Type B pancreatic cell (in vitro differentiated cells): ENCODE measurements around the gene EVC. TPM values are rescaled to one million over a fixed set of nuclear protein-coding genes. Genes with fewer than 3 reads are reported as not detected.

Source experiments
- DNase-seq: peaks from one replicate; pipeline ENCODE4 v3.0.0; 2021; ENCODE audit warnings: mixed read lengths; ENCODE audit not compliant: unreplicated experiment; ENCODE audit errors: extremely low spot score
- H3K27ac Mint-ChIP-seq: 2 replicates; pipeline ENCODE4 v1.8.0; 2021; ENCODE audit warnings: mild to moderate bottlenecking, mixed read lengths
- H3K27me3 Mint-ChIP-seq: 2 replicates; pipeline ENCODE4 v1.8.0; 2021; ENCODE audit warnings: mixed read lengths
- H3K36me3 Mint-ChIP-seq: 2 replicates; pipeline ENCODE4 v1.8.0; 2021; ENCODE audit warnings: mixed read lengths
- H3K4me1 Mint-ChIP-seq: one replicate; pipeline ENCODE4 v1.8.0; 2021; ENCODE audit warnings: mixed read lengths; ENCODE audit not compliant: unreplicated experiment
- H3K4me3 Mint-ChIP-seq: 2 replicates; pipeline ENCODE4 v1.8.0; 2021; ENCODE audit warnings: mild to moderate bottlenecking, mixed read lengths
- H3K9me3 Mint-ChIP-seq: 2 replicates; pipeline ENCODE4 v1.8.0; 2021; ENCODE audit warnings: mixed read lengths
- total RNA-seq: library from RNA; stranded (reverse); gene quantifications from 2 replicates; pipeline ENCODE4 v1.2.1, GENCODE V29; 2021; ENCODE audit warnings: low replicate concordance
- TF ChIP-seq, protein P1 (sequence below): fragments of 200-600 bp; sonication (generic); conservative IDR thresholded peaks from 2 replicates; pipeline ENCODE4 v1.5.0; 2021; ENCODE audit warnings: antibody characterized with exemption, mild to moderate bottlenecking

Gene EVC
- total RNA-seq, 1 donor from 2014 or later, result 29.2 TPM

DNA sequence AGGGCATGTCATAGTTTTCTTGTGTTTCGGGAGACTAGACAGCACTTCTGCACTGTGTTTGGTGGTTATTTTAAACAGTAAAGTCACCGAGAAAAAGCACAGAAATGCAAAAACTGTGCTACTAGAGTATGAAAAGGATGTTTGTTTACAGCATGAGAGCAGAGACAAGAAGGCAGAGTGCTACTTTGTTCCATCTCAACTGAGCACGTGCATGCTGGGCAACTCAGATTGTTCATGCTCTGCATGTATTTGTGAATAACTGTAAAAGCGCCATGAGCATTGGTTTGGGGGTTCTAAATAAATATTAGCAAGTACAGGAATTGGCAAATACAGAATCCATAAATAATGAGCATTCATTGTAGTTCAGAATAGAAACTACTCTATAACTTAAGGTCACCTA lies 7.4 kb downstream of the EVC start:
- no peak for DNase-seq
- Mint-ChIP-seq H3K9me3 (peaks cover 5% of the 10 kb centered on the region), H3K27ac (no peak overlapping the region), H3K4me3 (no peak overlapping the region), H3K27me3 (no peaks in the 10 kb centered on the region), H3K4me1 (peaks cover 6% of the 10 kb centered on the region), H3K36me3 (peaks cover 38% of the 10 kb centered on the region)
- TF ChIP-seq, protein P1, sequence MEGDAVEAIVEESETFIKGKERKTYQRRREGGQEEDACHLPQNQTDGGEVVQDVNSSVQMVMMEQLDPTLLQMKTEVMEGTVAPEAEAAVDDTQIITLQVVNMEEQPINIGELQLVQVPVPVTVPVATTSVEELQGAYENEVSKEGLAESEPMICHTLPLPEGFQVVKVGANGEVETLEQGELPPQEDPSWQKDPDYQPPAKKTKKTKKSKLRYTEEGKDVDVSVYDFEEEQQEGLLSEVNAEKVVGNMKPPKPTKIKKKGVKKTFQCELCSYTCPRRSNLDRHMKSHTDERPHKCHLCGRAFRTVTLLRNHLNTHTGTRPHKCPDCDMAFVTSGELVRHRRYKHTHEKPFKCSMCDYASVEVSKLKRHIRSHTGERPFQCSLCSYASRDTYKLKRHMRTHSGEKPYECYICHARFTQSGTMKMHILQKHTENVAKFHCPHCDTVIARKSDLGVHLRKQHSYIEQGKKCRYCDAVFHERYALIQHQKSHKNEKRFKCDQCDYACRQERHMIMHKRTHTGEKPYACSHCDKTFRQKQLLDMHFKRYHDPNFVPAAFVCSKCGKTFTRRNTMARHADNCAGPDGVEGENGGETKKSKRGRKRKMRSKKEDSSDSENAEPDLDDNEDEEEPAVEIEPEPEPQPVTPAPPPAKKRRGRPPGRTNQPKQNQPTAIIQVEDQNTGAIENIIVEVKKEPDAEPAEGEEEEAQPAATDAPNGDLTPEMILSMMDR, result no peak

DNA sequence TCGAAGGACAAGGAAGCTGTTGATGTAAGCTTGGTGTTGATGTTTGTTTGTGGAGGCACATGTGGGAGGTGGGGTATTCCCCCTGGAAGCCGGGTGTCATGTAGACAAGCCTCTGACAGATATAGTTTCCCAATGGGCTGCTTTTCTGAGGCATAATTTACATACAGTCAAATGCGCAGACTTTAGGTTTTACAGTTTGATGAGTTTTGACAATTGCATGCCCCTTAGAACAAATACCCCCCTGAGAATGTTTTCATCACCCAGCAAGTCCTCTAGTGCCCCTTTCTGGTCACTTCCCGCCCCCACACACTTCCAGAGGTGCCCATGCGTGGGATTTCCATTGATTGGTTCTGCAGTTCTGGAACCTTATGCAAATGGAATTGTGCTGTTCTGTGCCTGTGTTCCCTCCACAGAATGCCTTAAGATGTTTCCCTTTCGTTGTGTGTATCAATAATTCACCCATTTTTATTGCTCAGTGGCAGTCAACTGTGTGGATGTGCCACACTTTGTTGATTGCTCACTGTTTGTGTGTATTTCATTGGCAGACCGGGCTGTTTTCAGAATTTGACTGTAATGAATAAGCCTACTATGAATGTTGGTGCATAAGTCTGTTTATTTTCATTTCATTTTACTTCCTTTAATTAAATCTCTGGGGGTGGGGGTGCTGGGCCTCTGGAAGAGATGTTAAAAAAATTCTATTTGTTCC lies 8.5 kb downstream of the EVC start:
- TF ChIP-seq, protein P1, result no peak
- H3K4me1 Mint-ChIP-seq, result peaks cover 6% of the 10 kb centered on the region
- no peak for DNase-seq
- no peak overlapping the region for H3K4me3 Mint-ChIP-seq
- peaks cover 5% of the 10 kb centered on the region for H3K9me3 Mint-ChIP-seq
- no peak overlapping the region for H3K27ac Mint-ChIP-seq
- peaks cover 42% of the 10 kb centered on the region for H3K36me3 Mint-ChIP-seq
- H3K27me3 Mint-ChIP-seq, result no peaks in the 10 kb centered on the region

DNA sequence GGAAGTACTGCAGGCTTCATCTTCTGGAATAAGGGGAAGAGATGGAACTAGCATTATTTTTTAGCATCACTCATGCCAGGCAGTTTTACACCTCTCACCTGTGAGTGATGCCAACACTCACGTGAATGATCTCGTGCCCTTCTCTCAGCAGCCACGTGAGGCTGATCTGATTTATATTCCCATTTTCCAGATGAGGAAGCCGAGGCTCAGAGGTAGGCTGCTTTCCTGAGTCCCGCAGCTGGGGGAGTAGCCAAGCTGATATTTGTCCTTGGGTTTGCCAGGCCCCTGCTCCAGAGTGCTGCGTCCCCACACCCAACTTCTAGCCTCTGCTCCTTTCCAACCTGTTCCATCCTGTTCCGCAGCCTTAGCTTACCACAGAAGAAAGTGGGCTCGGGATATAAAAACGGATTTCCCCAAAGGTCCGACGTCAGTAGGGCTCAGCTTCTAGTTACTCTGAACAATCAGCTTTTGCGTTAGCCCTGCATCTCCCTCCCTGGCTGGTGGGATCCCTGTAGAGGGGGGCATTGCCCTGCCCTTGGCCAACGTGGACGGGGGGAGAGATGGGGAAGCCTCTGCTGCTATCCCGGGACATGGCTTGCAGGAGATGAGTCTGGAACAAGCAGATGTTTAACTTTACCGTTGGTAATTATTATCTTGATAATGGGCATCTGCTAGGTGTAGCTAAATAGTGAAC lies 9.3 kb downstream of the EVC start:
- no peak for DNase-seq
- Mint-ChIP-seq H3K4me3 (no peak overlapping the region), H3K9me3 (peaks cover under 1% of the 10 kb centered on the region), H3K27me3 (no peaks in the 10 kb centered on the region), H3K4me1 (peaks cover 6% of the 10 kb centered on the region), H3K36me3 (peaks cover 45% of the 10 kb centered on the region), H3K27ac (no peak overlapping the region)
- TF ChIP-seq, protein P1, result no peak

DNA sequence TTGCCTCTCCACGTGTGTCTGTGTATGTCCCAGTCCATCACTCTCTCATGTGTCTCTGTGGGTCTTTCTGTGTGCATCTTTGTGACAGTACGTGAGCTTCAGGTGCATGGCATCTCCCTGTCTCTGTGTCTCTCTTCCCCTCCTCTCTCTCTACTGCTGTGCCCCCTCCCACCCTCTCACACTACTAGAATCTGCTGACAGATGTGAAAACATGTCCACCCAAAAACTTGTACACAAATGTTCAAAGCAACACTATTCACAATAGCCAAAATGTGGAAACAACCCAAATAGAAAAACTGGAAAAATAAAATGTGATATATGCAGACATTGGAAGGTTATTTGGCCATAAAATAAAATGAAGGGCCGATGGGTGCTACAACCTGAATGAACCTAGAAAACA lies 10.0 kb downstream of the EVC start:
- Mint-ChIP-seq H3K27ac (no peak overlapping the region), H3K4me3 (no peak overlapping the region), H3K27me3 (no peaks in the 10 kb centered on the region), H3K9me3 (peaks cover 3% of the 10 kb centered on the region), H3K36me3 (peaks cover 50% of the 10 kb centered on the region), H3K4me1 (peaks cover 6% of the 10 kb centered on the region)
- TF ChIP-seq, protein P1, result no peak
- DNase-seq, result no peak

DNA sequence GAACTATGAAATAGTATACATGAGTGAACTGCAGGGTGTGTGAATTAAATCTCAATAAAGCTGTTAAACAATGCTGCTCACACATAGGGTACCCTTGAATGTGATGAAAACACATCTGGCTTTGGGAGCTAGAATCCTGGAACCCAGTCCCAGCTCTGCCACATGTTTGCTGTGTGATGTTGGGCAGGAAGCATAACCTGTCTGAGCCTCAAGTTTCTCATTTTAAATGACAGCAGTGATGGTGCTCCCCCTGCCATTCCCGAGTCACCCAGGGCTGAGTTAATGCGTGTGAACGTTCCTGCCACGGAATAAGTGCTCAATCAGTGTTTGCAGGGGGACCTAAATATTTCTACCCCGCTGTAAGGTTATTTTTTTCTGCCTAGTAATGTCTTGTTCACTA lies 10.9 kb downstream of the EVC start:
- H3K9me3 Mint-ChIP-seq, result peaks cover 6% of the 10 kb centered on the region
- peaks cover 54% of the 10 kb centered on the region for H3K36me3 Mint-ChIP-seq
- H3K4me3 Mint-ChIP-seq, result no peak overlapping the region
- DNase-seq, result no peak
- H3K27ac Mint-ChIP-seq, result no peak overlapping the region
- TF ChIP-seq, protein P1, result no peak
- H3K27me3 Mint-ChIP-seq, result no peaks in the 10 kb centered on the region
- H3K4me1 Mint-ChIP-seq, result peaks cover 6% of the 10 kb centered on the region
